K562 (cell line): ENCODE results near the gene ITPR1. TPM values are rescaled to one million over a fixed set of nuclear protein-coding genes. Genes with fewer than 3 reads are reported as not detected.

Source experiments
- ATAC-seq: fragments of 200-7000 bp; cut with Tn5 transposase; 3 replicates; pipeline ENCODE4 v1.9.1; 2020; ENCODE audit warnings: moderate library complexity
- BruUV-seq: library from RNA; stranded (reverse); fragments of 400-500 nt; replicated peaks from 2 replicates; lab custom pipeline; 2021; lab: Mats Ljungman, UMichigan
- CTCF ChIA-PET: fragments of 300-600 bp; formaldehyde crosslinking; extraction: SDS; loops from one replicate; lab custom pipeline; 2021; ENCODE audit warnings: low intra/inter-chr PET ratio; lab: Yijun Ruan, JAX
- POLR2A ChIA-PET: fragments of 300-600, 350-650 bp; sonication (Branson Sonifier 250); formaldehyde crosslinking; extraction: SDS; loops from one replicate; lab custom pipeline; 2021; ENCODE audit warnings: antibody characterized with exemption, inconsistent platforms; lab: Yijun Ruan, JAX
- DNase-seq, 4 experiments: peaks; one replicate each; pipeline versions ENCODE4 v3.0.0 to v3.0.0-alpha.2; 2011 to 2018; ENCODE audit warnings: low spot score in 3 of 4, mixed read lengths in 3 of 4; ENCODE audit errors: extremely low read depth in 1 of 4
- FAIRE-seq: peaks from 2 replicates; lab custom pipeline; 2011; peaks lifted over from hg19 to GRCh38; lab: Jason Lieb, UNC
- H2AFZ ChIP-seq: 2 replicates; pipeline ENCODE4 v1.6.0; 2011; ENCODE audit warnings: low read depth, low read length, control low read depth, inconsistent platforms
- H3K27ac ChIP-seq: fragments of 200-600 bp; 3 replicates; pipeline ENCODE4 v1.8.0; 2011; ENCODE audit warnings: low read depth, mild to moderate bottlenecking, control low read depth, inconsistent platforms, low read length, moderate library complexity, mixed read lengths; ENCODE audit errors: extremely low read depth
- H3K27me3 ChIP-seq, 2 experiments: fragments of 300-600 bp in 1 of 2; 2 replicates in 1 of 2; 3 replicates in 1 of 2; pipeline versions ENCODE4 v1.6.0 to v1.8.0; 2011; ENCODE audit warnings: inconsistent platforms in 2 of 2, low read length in 2 of 2, mild to moderate bottlenecking in 1 of 2, mixed read lengths in 1 of 2, moderate library complexity in 1 of 2; ENCODE audit not compliant: control insufficient read depth in 2 of 2, insufficient read depth in 2 of 2
- H3K36me3 ChIP-seq: fragments of 300-600 bp; 3 replicates; pipeline ENCODE4 v1.8.0; 2011; ENCODE audit warnings: mild to moderate bottlenecking, low read length, inconsistent platforms; ENCODE audit not compliant: control insufficient read depth, insufficient read depth
- H3K4me1 ChIP-seq, 2 experiments: fragments of 200-600 bp in 1 of 2; replicated peaks in 1 of 2; 2 replicates in 1 of 2; 3 replicates in 1 of 2; pipeline versions ENCODE4 v1.5.1 to v1.8.0; 2011; ENCODE audit warnings: inconsistent platforms in 2 of 2, low read length in 2 of 2, mild to moderate bottlenecking in 1 of 2, mixed read lengths in 1 of 2, moderate library complexity in 1 of 2; ENCODE audit not compliant: control insufficient read depth in 2 of 2, insufficient read depth in 2 of 2
- H3K4me2 ChIP-seq: 2 replicates; pipeline ENCODE4 v1.6.1; 2011; ENCODE audit warnings: low read length, control low read depth, inconsistent platforms, mixed read lengths; ENCODE audit not compliant: insufficient read depth
- H3K4me3 ChIP-seq: fragments of 200-600 bp; sonication (generic), shearing (Covaris generic); 2 replicates; pipeline ENCODE4 v1.5.1; 2016; ENCODE audit warnings: control low read depth, inconsistent platforms
- H3K79me2 ChIP-seq: fragments of 200-600 bp; 3 replicates; pipeline ENCODE4 v1.8.0; 2011; ENCODE audit warnings: low read length, inconsistent platforms; ENCODE audit not compliant: control insufficient read depth, insufficient read depth
- H3K9ac ChIP-seq, 2 experiments: 2 replicates each; pipeline versions ENCODE4 v1.6.0 to v1.6.1; 2011; ENCODE audit warnings: low read depth in 2 of 2, low read length in 2 of 2, control low read depth in 1 of 2, inconsistent platforms in 1 of 2, mild to moderate bottlenecking in 1 of 2, mixed read lengths in 1 of 2; ENCODE audit not compliant: insufficient read depth in 1 of 2
- H3K9me1 ChIP-seq: one replicate; pipeline ENCODE4 v1.6.0; 2011; ENCODE audit warnings: inconsistent platforms, mild to moderate bottlenecking, low read length, moderate library complexity; ENCODE audit not compliant: control insufficient read depth, insufficient read depth
- H3K9me3 ChIP-seq: replicated peaks from 2 replicates; pipeline ENCODE4 v1.5.1; 2011; ENCODE audit warnings: low read depth, low read length, inconsistent platforms; ENCODE audit not compliant: control insufficient read depth, insufficient read depth
- H4K20me1 ChIP-seq: replicated peaks from 2 replicates; pipeline ENCODE4 v1.6.1; 2011; ENCODE audit warnings: low read length, inconsistent platforms, mixed read lengths; ENCODE audit not compliant: control insufficient read depth, insufficient read depth
- ARNT ChIP-seq, 2 experiments: fragments of 450-650 bp; IDR thresholded peaks; 2 replicates each; pipeline ENCODE4 v1.6.1; 2016; ENCODE audit warnings: mild to moderate bottlenecking in 1 of 2
- ATF1 ChIP-seq, 2 experiments: fragments of 450-650 bp in 1 of 2; IDR thresholded peaks; 2 replicates each; pipeline ENCODE4 v1.6.1; 2016; ENCODE audit warnings: missing compliant biosample characterization in 1 of 2, missing genetic modification characterization in 1 of 2
- BRF2 ChIP-seq: IDR thresholded peaks from 3 replicates; pipeline ENCODE4 v1.6.1; 2011; ENCODE audit warnings: borderline replicate concordance, mild to moderate bottlenecking; ENCODE audit not compliant: insufficient read length, insufficient read depth
- E2F1 ChIP-seq: sonication (generic); formaldehyde crosslinking; IDR thresholded peaks from 2 replicates; pipeline ENCODE4 v1.8.1; 2023; ENCODE audit warnings: mild to moderate bottlenecking, missing genetic modification reagents, moderate library complexity
- ETV5 ChIP-seq: sonication (generic); formaldehyde crosslinking; IDR thresholded peaks from 2 replicates; pipeline ENCODE4 v1.4.0; 2020; ENCODE audit warnings: low read depth, mild to moderate bottlenecking, missing genetic modification reagents
- FOXK1 ChIP-seq: sonication (generic); formaldehyde crosslinking; IDR thresholded peaks from 2 replicates; pipeline ENCODE4 v1.8.0; 2022; ENCODE audit warnings: missing genetic modification reagents, mild to moderate bottlenecking, borderline replicate concordance
- JUN ChIP-seq, 2 experiments: sonication (generic) in 1 of 2; formaldehyde crosslinking in 1 of 2; IDR thresholded peaks; 2 replicates each; pipeline versions ENCODE4 v1.6.1 to v1.8.0; 2012 to 2022; ENCODE audit warnings: borderline replicate concordance in 2 of 2, mild to moderate bottlenecking in 2 of 2, improper control_type of control experiment in 1 of 2, low read depth in 1 of 2, low read length in 1 of 2, missing genetic modification reagents in 1 of 2
- LEF1 ChIP-seq: fragments of 450-650 bp; IDR thresholded peaks from 2 replicates; pipeline ENCODE4 v1.6.1; 2016; ENCODE audit warnings: mild to moderate bottlenecking
- MNT ChIP-seq, 2 experiments: fragments of 450-650 bp; conservative IDR thresholded peaks; 2 replicates each; pipeline ENCODE4 v1.6.1; 2017; ENCODE audit warnings: mild to moderate bottlenecking in 2 of 2, moderate library complexity in 2 of 2
- NEUROD1 ChIP-seq: fragments of 150-350 bp; IDR thresholded peaks from 2 replicates; pipeline ENCODE4 v1.6.1; 2014; ENCODE audit warnings: borderline replicate concordance, low read length, low read depth; ENCODE audit not compliant: partially characterized antibody
- RNF219 ChIP-seq: fragments of 250-450 bp; sonication (Bioruptor Pico); IDR thresholded peaks from 2 replicates; pipeline ENCODE4 v1.5.0; 2022; ENCODE audit warnings: mild to moderate bottlenecking
- SFPQ ChIP-seq: fragments of 200-400 bp; formaldehyde crosslinking; IDR thresholded peaks from 2 replicates; pipeline ENCODE4 v1.6.1; 2017; ENCODE audit warnings: mild to moderate bottlenecking, low read depth, low read length, moderate library complexity
- ZNF212 ChIP-seq: fragments of 450-650 bp; formaldehyde crosslinking; IDR thresholded peaks from 2 replicates; pipeline ENCODE4 v1.4.0; 2020; ENCODE audit warnings: mild to moderate bottlenecking
- WGBS: fragments of 100-300 bp; shearing (Covaris generic); methylation state at CpG from one replicate; pipeline ENCODE4 v1.1.6; 2016; ENCODE audit warnings: low coverage, mixed read lengths; ENCODE audit not compliant: insufficient coverage; ENCODE audit errors: missing lambda C conversion rate; 5-methylcytosine and 5-hydroxymethylcytosine counted together
- in situ Hi-C: fragments of 300-500 bp; cut with MboI; formaldehyde crosslinking; loops from 4 replicates; pipeline ENCODE4 v1.15.0; 2018; ENCODE audit warnings: inconsistent platforms, mixed read lengths
- intact Hi-C: fragments of 100-400 bp; cut with micrococcal nuclease; formaldehyde crosslinking; loops from 2 replicates; pipeline ENCODE4 v1.14.2; 2022
- polyA plus RNA-seq, 8 experiments: library from polyadenylated mRNA; depleted of rRNA in 4 of 8; stranded (reverse) in 5 of 8; unstranded in 3 of 8; fragments of >200 nt; fragmentation: Nextera tagmentation in 2 of 8; fragmentation: Illumina TruSeq in 1 of 8; extraction: Ambion mirVana in 2 of 8; extraction: Trizol in 1 of 8; gene quantifications; 2 replicates each; pipeline versions ENCODE4 v1.2.1 to v1.2.3, GENCODE V29; 2011 to 2014; ENCODE audit warnings: inconsistent platforms in 1 of 8, missing spikeins in 1 of 8
- total RNA-seq, 7 experiments: library from RNA; depleted of rRNA in 6 of 7; stranded (reverse); fragments of >200 nt in 6 of 7; fragmentation: Illumina TruSeq in 2 of 7; extraction: Trizol in 2 of 7; gene quantifications; 2 replicates each; pipeline versions ENCODE4 v1.2.1 to v1.2.3, GENCODE V29; 2011 to 2021; ENCODE audit warnings: low replicate concordance in 1 of 7

The ITPR1 gene
- total and polyA plus RNA-seq, 9 of the 15 experiments (the other 6 are each of a cell fraction or from before 2014, with no cell fraction given): 22.4 to 40.0 (median 27.4) TPM

- in situ Hi-C loops (no loop called here), intact Hi-C loops (no loop called here)
- ATAC-seq (no peak), FAIRE-seq (no peak), DNase-seq (no peak)
- H3K79me2 ChIP-seq: no peaks in the 10 kb centered on the region
- no peaks in the 10 kb centered on the region for H3K9me1 ChIP-seq
- H3K4me1 ChIP-seq: peaks cover 4 to 15% of the 10 kb centered on the region in 2 experiments
- no peak overlapping the region for H3K4me2 ChIP-seq
- no peaks in the 10 kb centered on the region for H3K27me3 ChIP-seq
- 79% methylated on average over 12 of the region's 12 CpGs for WGBS
- no peak overlapping the region for H3K27ac ChIP-seq
- ChIA-PET CTCF (no interaction called here), POLR2A (no interaction called here)
- BruUV-seq: no TSS peak
- H3K4me3 ChIP-seq: no peak overlapping the region
- H2AFZ ChIP-seq: no peak overlapping the region
- peaks cover 7% of the 10 kb centered on the region; the same call in 2 of the 3 replicates for H3K36me3 ChIP-seq
- no peaks in the 10 kb centered on the region for H4K20me1 ChIP-seq
- H3K9ac ChIP-seq: no peak overlapping the region
- H3K9me3 ChIP-seq: peaks cover 9% of the 10 kb centered on the region
- TF ChIP-seq MNT (conservative IDR thresholded peaks at IDR 0.05) (no peak), ARNT (IDR thresholded peaks at IDR 0.05) (no peak), NEUROD1 (no peak), ZNF212 (CRISPR knock-in tag) (no peak), ATF1 (CRISPR knock-in tag; IDR thresholded peaks at IDR 0.05) (no peak), ATF1 (tag; IDR thresholded peaks at IDR 0.05) (no peak), SFPQ (no peak), E2F1 (CRISPR knock-in tag) (no peak), FOXK1 (CRISPR knock-in tag) (no peak), ETV5 (CRISPR knock-in tag) (no peak), RNF219 (no peak), BRF2 (no peak), JUN (IDR thresholded peaks at IDR 0.05; ENCODE audit: borderline replicate concordance, low read depth, low read length) (no peak), JUN (CRISPR knock-in tag; IDR thresholded peaks at IDR 0.05; ENCODE audit: borderline replicate concordance) (no peak), LEF1 (no peak)
Observed at GRCh38 chr3:4768521-4768920, 275.4 kb downstream of the ITPR1 start.
